CD14-positive monocyte (primary cell): ENCODE measurements around the gene PALM. TPM values are rescaled to one million over a fixed set of nuclear protein-coding genes. Genes with fewer than 3 reads are reported as not detected.

ENCODE experiments used
- DNase-seq, 3 donors: peaks; one replicate each; pipeline ENCODE4 v3.0.0-alpha.2; 2011 to 2022
- H2AFZ ChIP-seq: 2 replicates; pipeline ENCODE4 v1.6.0; 2012; ENCODE audit warnings: mild to moderate bottlenecking, low read depth, low read length, inconsistent platforms; ENCODE audit not compliant: insufficient read depth, poor library complexity, severe bottlenecking
- H3K27ac ChIP-seq, 2 donors: 1 replicate in 1 of 2; 2 replicates in 1 of 2; pipeline ENCODE4 v1.5.1; 2012 to 2013; ENCODE audit warnings: low read length in 2 of 2, control low read depth in 1 of 2, inconsistent platforms in 1 of 2, low read depth in 1 of 2, mild to moderate bottlenecking in 1 of 2
- H3K27me3 ChIP-seq, 2 donors: one replicate each; pipeline versions ENCODE4 v1.6.0 to v1.6.1; 2011 to 2013; ENCODE audit warnings: low read length in 2 of 2; ENCODE audit not compliant: control insufficient read depth in 2 of 2, insufficient read depth in 2 of 2
- H3K36me3 ChIP-seq, 2 donors: replicated peaks in 1 of 2; 1 replicate in 1 of 2; 2 replicates in 1 of 2; pipeline versions ENCODE4 v1.5.1 to v1.6.1; 2012 to 2013; ENCODE audit warnings: low read length in 2 of 2, control low read depth in 1 of 2, inconsistent platforms in 1 of 2, mild to moderate bottlenecking in 1 of 2; ENCODE audit not compliant: insufficient read depth in 2 of 2, control insufficient read depth in 1 of 2
- H3K4me1 ChIP-seq, 2 donors: 1 replicate in 1 of 2; 2 replicates in 1 of 2; pipeline versions ENCODE4 v1.5.1 to v1.6.1; 2012 to 2013; ENCODE audit warnings: low read length in 2 of 2, control low read depth in 1 of 2, inconsistent platforms in 1 of 2, mild to moderate bottlenecking in 1 of 2, moderate library complexity in 1 of 2; ENCODE audit not compliant: insufficient read depth in 2 of 2, control insufficient read depth in 1 of 2
- H3K4me2 ChIP-seq: replicated peaks from 2 replicates; pipeline ENCODE3; 2012; ENCODE audit warnings: low read length, moderate library complexity, mild to moderate bottlenecking; ENCODE audit not compliant: poor library complexity, severe bottlenecking; ENCODE audit errors: extremely low read depth
- H3K4me3 ChIP-seq, 3 experiments: fragments of 200-600 bp in 1 of 3; sonication (generic) in 1 of 3; replicated peaks in 1 of 3; 1 replicate in 2 of 3; 2 replicates in 1 of 3; pipeline ENCODE4 v1.5.1; 2011 to 2013; ENCODE audit warnings: low read length in 3 of 3, mild to moderate bottlenecking in 3 of 3, control low read depth in 2 of 3, low read depth in 2 of 3, inconsistent platforms in 1 of 3, moderate library complexity in 1 of 3
- H3K79me2 ChIP-seq: 2 replicates; pipeline ENCODE4 v1.6.0; 2012; ENCODE audit warnings: mild to moderate bottlenecking, control low read depth, inconsistent platforms, low read length, moderate library complexity; ENCODE audit not compliant: insufficient read depth
- H3K9ac ChIP-seq: 2 replicates; pipeline ENCODE4 v1.6.0; 2017; ENCODE audit warnings: low read length, mild to moderate bottlenecking; ENCODE audit not compliant: insufficient read depth, poor library complexity, severe bottlenecking
- H3K9me3 ChIP-seq, 2 donors: replicated peaks in 1 of 2; 1 replicate in 1 of 2; 2 replicates in 1 of 2; pipeline versions ENCODE4 v1.5.1 to v1.6.1; 2012 to 2013; ENCODE audit warnings: low read length in 2 of 2, control low read depth in 1 of 2; ENCODE audit not compliant: control insufficient read depth in 1 of 2, insufficient read depth in 1 of 2
- H4K20me1 ChIP-seq: 2 replicates; pipeline ENCODE4 v1.6.0; 2012; ENCODE audit warnings: mild to moderate bottlenecking, low read length, control low read depth, moderate library complexity; ENCODE audit not compliant: insufficient read depth
- H3K27ac Mint-ChIP-seq, 7 donors: one replicate each; pipeline ENCODE4 v1.8.0; 2020; ENCODE audit warnings: mild to moderate bottlenecking in 7 of 7, mixed read lengths in 7 of 7, moderate library complexity in 6 of 7, inconsistent platforms in 2 of 7
- H3K27me3 Mint-ChIP-seq, 3 donors: one replicate each; pipeline ENCODE4 v1.8.0; 2021 to 2022; ENCODE audit warnings: low read depth in 3 of 3, mild to moderate bottlenecking in 3 of 3, mixed read lengths in 3 of 3, moderate library complexity in 3 of 3, inconsistent platforms in 1 of 3
- H3K36me3 Mint-ChIP-seq, 2 donors: one replicate each; pipeline ENCODE4 v1.8.0; 2020; ENCODE audit warnings: mixed read lengths in 2 of 2, inconsistent platforms in 1 of 2, mild to moderate bottlenecking in 1 of 2
- H3K4me1 Mint-ChIP-seq: one replicate; pipeline ENCODE4 v1.8.0; 2020; ENCODE audit warnings: mild to moderate bottlenecking, mixed read lengths
- H3K4me3 Mint-ChIP-seq, 2 donors: one replicate each; pipeline ENCODE4 v1.8.0; 2020; ENCODE audit warnings: mild to moderate bottlenecking in 2 of 2, mixed read lengths in 2 of 2, moderate library complexity in 1 of 2
- H3K9me3 Mint-ChIP-seq, 7 donors: one replicate each; pipeline ENCODE4 v1.8.0; 2020 to 2022; ENCODE audit warnings: mixed read lengths in 7 of 7, mild to moderate bottlenecking in 6 of 7, moderate library complexity in 6 of 7, inconsistent platforms in 2 of 7
- WGBS: methylation state at CpG from one replicate; pipeline ENCODE4 v1.1.5; 2013; ENCODE audit warnings: missing lambda C conversion rate; ENCODE audit not compliant: insufficient coverage; 5-methylcytosine and 5-hydroxymethylcytosine counted together
- intact Hi-C, 2 donors: fragments of 100-400 bp; cut with micrococcal nuclease; formaldehyde crosslinking; loops; one replicate each; pipeline versions ENCODE4 v1.15.0 to v1.15.1; 2023
- polyA plus RNA-seq, 3 donors: library from polyadenylated mRNA; depleted of rRNA in 1 of 3; unstranded in 2 of 3; stranded (reverse) in 1 of 3; fragments of 300-500 nt in 2 of 3; fragments of >200 nt in 1 of 3; fragmentation: Illumina TruSeq in 2 of 3; gene quantifications; 1 replicate in 2 of 3; 2 replicates in 1 of 3; pipeline ENCODE4 v1.2.3, GENCODE V29; 2012 to 2021
- TF ChIP-seq, protein P1 (sequence below): fragments of 200-600 bp; IDR thresholded peaks from one replicate; pipeline ENCODE4 v1.8.0; 2022; ENCODE audit warnings: antibody characterized with exemption, mild to moderate bottlenecking

Gene PALM
- polyA plus RNA-seq, 3 donors: 0.23 TPM; not detected in 2

DNA sequence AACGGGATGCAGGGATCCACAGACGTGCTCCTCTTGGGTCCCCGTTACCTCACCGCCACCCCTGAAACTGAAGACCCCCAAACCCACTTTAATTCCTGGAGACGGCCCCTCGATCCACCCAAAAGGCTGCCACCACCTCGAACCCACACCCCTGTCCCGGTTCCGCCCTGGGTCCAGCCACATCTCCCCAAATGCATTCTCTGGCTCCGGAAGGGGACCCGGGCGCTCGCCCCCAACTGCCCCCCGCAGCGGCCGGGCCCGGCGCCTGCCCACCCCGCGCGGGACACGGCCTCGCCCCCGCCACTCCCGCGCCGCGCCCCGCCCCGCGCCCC lies 32.8 kb upstream of the PALM start:
- H3K4me3 ChIP-seq: peak overlapping the region in 2 of 3 experiments; percentile 18 to 52
- 18% methylated on average over 20 of the region's 31 CpGs for WGBS
- H3K4me1 Mint-ChIP-seq: peaks cover 57% of the 10 kb centered on the region

DNA sequence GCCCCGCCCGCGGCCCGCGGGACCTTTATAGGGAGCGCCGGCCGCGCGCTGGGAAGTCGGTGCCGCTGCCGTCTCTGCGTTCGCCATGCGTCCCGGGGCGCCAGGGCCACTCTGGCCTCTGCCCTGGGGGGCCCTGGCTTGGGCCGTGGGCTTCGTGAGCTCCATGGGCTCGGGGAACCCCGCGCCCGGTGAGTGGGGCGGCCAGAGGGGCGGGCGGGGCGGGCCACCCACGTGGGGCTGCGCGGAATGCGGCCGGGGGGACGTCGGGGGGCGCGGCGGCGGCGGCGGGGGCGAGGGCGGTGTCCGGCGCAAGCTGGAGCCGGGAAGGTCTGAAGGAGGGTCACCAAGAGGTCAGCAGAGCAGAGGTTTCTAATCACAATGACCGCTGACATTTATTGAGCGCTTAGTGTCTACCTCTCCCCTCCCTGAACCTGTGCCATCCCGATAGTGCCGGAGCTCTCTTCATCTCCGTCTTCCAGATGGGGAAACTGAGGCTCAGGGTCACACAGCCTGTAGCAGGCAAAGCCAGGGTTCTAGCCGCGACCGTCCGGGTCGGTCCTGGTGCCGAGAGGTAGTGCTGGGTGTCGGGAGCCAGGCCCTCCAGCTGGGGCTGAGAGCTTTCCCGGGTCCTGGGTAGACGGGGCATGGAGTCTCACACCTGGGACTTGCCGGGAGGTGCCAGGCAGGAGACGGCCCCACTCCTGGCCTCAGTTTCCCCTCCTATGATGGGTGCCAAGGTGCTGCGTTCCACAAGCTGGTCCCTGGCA lies 32.2 kb upstream of the PALM start, which contains the start of gene FSTL3:
Gene FSTL3, plus strand, starts transcription at position 54 of the 767 bp plus-strand sequence. Its CDS starts 32 bp downstream, at position 86.
- no peak within 1 kb of the TSS for H3K27ac ChIP-seq
- no peaks in the 10 kb centered on the region for H3K9me3 ChIP-seq
- no peak within 1 kb of the TSS for H2AFZ ChIP-seq
- DNase-seq: no peak
- Mint-ChIP-seq H3K4me3 (peak within 1 kb of the TSS; percentile 72 to 81), H3K9me3 (peaks cover 0 to 3% (median under 1%) of the 10 kb centered on the region in 7 donors), H3K27ac (peak within 1 kb of the TSS in 1 of 7 donors; percentile 75), H3K36me3 (peaks cover 3 to 4% of the 10 kb centered on the region in 2 donors), H3K27me3 (peaks cover 14 to 46% (median 32%) of the 10 kb centered on the region in 3 donors), H3K4me1 (peaks cover 56% of the 10 kb centered on the region)
- no peak within 1 kb of the TSS for H3K9ac ChIP-seq
- TF ChIP-seq, protein P1, sequence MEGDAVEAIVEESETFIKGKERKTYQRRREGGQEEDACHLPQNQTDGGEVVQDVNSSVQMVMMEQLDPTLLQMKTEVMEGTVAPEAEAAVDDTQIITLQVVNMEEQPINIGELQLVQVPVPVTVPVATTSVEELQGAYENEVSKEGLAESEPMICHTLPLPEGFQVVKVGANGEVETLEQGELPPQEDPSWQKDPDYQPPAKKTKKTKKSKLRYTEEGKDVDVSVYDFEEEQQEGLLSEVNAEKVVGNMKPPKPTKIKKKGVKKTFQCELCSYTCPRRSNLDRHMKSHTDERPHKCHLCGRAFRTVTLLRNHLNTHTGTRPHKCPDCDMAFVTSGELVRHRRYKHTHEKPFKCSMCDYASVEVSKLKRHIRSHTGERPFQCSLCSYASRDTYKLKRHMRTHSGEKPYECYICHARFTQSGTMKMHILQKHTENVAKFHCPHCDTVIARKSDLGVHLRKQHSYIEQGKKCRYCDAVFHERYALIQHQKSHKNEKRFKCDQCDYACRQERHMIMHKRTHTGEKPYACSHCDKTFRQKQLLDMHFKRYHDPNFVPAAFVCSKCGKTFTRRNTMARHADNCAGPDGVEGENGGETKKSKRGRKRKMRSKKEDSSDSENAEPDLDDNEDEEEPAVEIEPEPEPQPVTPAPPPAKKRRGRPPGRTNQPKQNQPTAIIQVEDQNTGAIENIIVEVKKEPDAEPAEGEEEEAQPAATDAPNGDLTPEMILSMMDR: no peak
- no peaks in the 10 kb centered on the region for H3K36me3 ChIP-seq
- H3K4me3 ChIP-seq: peak within 1 kb of the TSS in 2 of 3 experiments; percentile 34 to 54
- peak within 1 kb of the TSS; percentile 67 for H3K4me2 ChIP-seq
- intact Hi-C loops: no loop called here
- H3K4me1 ChIP-seq: peaks cover 53 to 63% of the 10 kb centered on the region in 2 donors
- H3K27me3 ChIP-seq: peaks cover 0 to 30% of the 10 kb centered on the region in 2 donors
- H3K79me2 ChIP-seq: peaks cover 10% of the 10 kb centered on the region
- no peaks in the 10 kb centered on the region for H4K20me1 ChIP-seq
- 9% methylated on average over 60 of the region's 63 CpGs for WGBS

More for the DNA sequence above, 32.8 kb upstream of the PALM start:
- Histone ChIP-seq H3K4me1 (peaks cover 53 to 63% of the 10 kb centered on the region in 2 donors), H2AFZ (no peak overlapping the region), H3K79me2 (peaks cover 10% of the 10 kb centered on the region), H3K9ac (no peak overlapping the region), H3K9me3 (no peaks in the 10 kb centered on the region), H3K27me3 (peaks cover 0 to 30% of the 10 kb centered on the region in 2 donors), H3K4me2 (peak overlapping the region; percentile 67), H4K20me1 (no peaks in the 10 kb centered on the region), H3K27ac (no peak overlapping the region), H3K36me3 (no peaks in the 10 kb centered on the region)
- Mint-ChIP-seq H3K27me3 (peaks cover 14 to 46% (median 32%) of the 10 kb centered on the region in 3 donors), H3K27ac (peak overlapping the region in 1 of 7 donors; percentile 74), H3K4me3 (peak overlapping the region; percentile 72 to 81), H3K9me3 (peaks cover 0 to 3% (median 0%) of the 10 kb centered on the region in 7 donors), H3K36me3 (peaks cover 3 to 4% of the 10 kb centered on the region in 2 donors)
- TF ChIP-seq, protein P1: no peak
- intact Hi-C loops: no loop called here
- no peak for DNase-seq
